Mesenchymal stem cell (in vitro differentiated cells and primary cell): ENCODE data around the gene FOXE1.

Experiments
- DNase-seq: peaks from one replicate; pipeline ENCODE4 v3.0.0-alpha.2; 2013
- H2AFZ ChIP-seq: one replicate; pipeline ENCODE4 v1.6.1; 2013; ENCODE audit warnings: low read depth, mild to moderate bottlenecking, control low read depth, inconsistent platforms, low read length, moderate library complexity
- H2AK5ac ChIP-seq: 2 replicates; pipeline ENCODE4 v1.6.1; 2013; ENCODE audit warnings: low read length, moderate library complexity, mild to moderate bottlenecking, inconsistent platforms; ENCODE audit not compliant: severe bottlenecking
- H2BK120ac ChIP-seq: one replicate; pipeline ENCODE4 v1.6.1; 2013; ENCODE audit warnings: low read depth, mild to moderate bottlenecking, inconsistent platforms, low read length, moderate library complexity
- H2BK12ac ChIP-seq, 2 experiments: one replicate each; pipeline ENCODE4 v1.6.1; 2013; ENCODE audit warnings: inconsistent platforms in 2 of 2, low read length in 2 of 2, mild to moderate bottlenecking in 2 of 2, moderate library complexity in 2 of 2, control low read depth in 1 of 2
- H2BK15ac ChIP-seq: one replicate; pipeline ENCODE4 v1.6.1; 2013; ENCODE audit warnings: mild to moderate bottlenecking, low read depth, inconsistent platforms; ENCODE audit not compliant: poor library complexity, severe bottlenecking
- H2BK5ac ChIP-seq: 2 replicates; pipeline ENCODE4 v1.6.1; 2013; ENCODE audit warnings: low read depth, mild to moderate bottlenecking, low read length, control low read depth, inconsistent platforms; ENCODE audit not compliant: poor library complexity, severe bottlenecking
- H3K14ac ChIP-seq, 2 experiments: one replicate each; pipeline ENCODE4 v1.6.1; 2013; ENCODE audit warnings: inconsistent platforms in 2 of 2, low read length in 2 of 2, control low read depth in 1 of 2, mild to moderate bottlenecking in 1 of 2, moderate library complexity in 1 of 2
- H3K18ac ChIP-seq, 2 experiments: one replicate each; pipeline ENCODE4 v1.6.1; 2013; ENCODE audit warnings: inconsistent platforms in 2 of 2, low read length in 2 of 2, control low read depth in 1 of 2, low read depth in 1 of 2, mild to moderate bottlenecking in 1 of 2
- H3K23ac ChIP-seq, 2 experiments: one replicate each; pipeline ENCODE4 v1.6.1; 2013; ENCODE audit warnings: inconsistent platforms in 2 of 2, low read length in 2 of 2, mild to moderate bottlenecking in 2 of 2, moderate library complexity in 2 of 2, control low read depth in 1 of 2
- H3K27ac ChIP-seq: 2 replicates; pipeline ENCODE4 v1.5.1; 2013; ENCODE audit warnings: mild to moderate bottlenecking, moderate library complexity, low read length, control low read depth, inconsistent platforms; ENCODE audit not compliant: poor library complexity, severe bottlenecking
- H3K27me3 ChIP-seq, 2 experiments: 2 replicates each; pipeline versions ENCODE4 v1.6.1 to v1.7.0; 2013; ENCODE audit warnings: low read length in 2 of 2, mild to moderate bottlenecking in 2 of 2, moderate library complexity in 2 of 2, control low read depth in 1 of 2, inconsistent platforms in 1 of 2; ENCODE audit not compliant: control insufficient read depth in 1 of 2, insufficient read depth in 1 of 2
- H3K36me3 ChIP-seq, 2 experiments: 2 replicates each; pipeline versions ENCODE4 v1.6.1 to v1.7.0; 2013; ENCODE audit warnings: low read length in 2 of 2, control low read depth in 1 of 2, inconsistent platforms in 1 of 2, low read depth in 1 of 2, mild to moderate bottlenecking in 1 of 2; ENCODE audit not compliant: insufficient read depth in 2 of 2, control insufficient read depth in 1 of 2
- H3K4ac ChIP-seq, 2 experiments: one replicate each; pipeline ENCODE4 v1.6.1; 2013; ENCODE audit warnings: inconsistent platforms in 2 of 2, low read length in 2 of 2, mild to moderate bottlenecking in 2 of 2, moderate library complexity in 2 of 2, control low read depth in 1 of 2, low read depth in 1 of 2
- H3K4me1 ChIP-seq: 2 replicates; pipeline ENCODE4 v1.6.1; 2013; ENCODE audit warnings: low read depth, low read length, control low read depth; ENCODE audit not compliant: control insufficient read depth, insufficient read depth
- H3K4me2 ChIP-seq: 2 replicates; pipeline ENCODE4 v1.6.1; 2013; ENCODE audit warnings: low read length, mild to moderate bottlenecking, inconsistent platforms; ENCODE audit not compliant: poor library complexity, severe bottlenecking
- H3K4me3 ChIP-seq, 2 experiments: 2 replicates each; pipeline versions ENCODE4 v1.5.1 to v1.7.0; 2013; ENCODE audit warnings: low read length in 2 of 2, mild to moderate bottlenecking in 2 of 2, control low read depth in 1 of 2, low read depth in 1 of 2; ENCODE audit not compliant: insufficient read depth in 1 of 2
- H3K79me1 ChIP-seq: replicated peaks from 2 replicates; pipeline ENCODE4 v1.6.1; 2013; ENCODE audit warnings: mild to moderate bottlenecking, control low read depth, low read length, inconsistent platforms; ENCODE audit not compliant: poor library complexity, severe bottlenecking
- H3K9ac ChIP-seq: 2 replicates; pipeline ENCODE4 v1.7.0; 2013; ENCODE audit warnings: mild to moderate bottlenecking, low read length, moderate library complexity
- H3K9me3 ChIP-seq: 2 replicates; pipeline ENCODE4 v1.7.0; 2013; ENCODE audit warnings: mild to moderate bottlenecking, low read length; ENCODE audit not compliant: control insufficient read depth
- H4K8ac ChIP-seq: one replicate; pipeline ENCODE4 v1.6.1; 2013; ENCODE audit warnings: inconsistent platforms, mild to moderate bottlenecking, low read length, moderate library complexity
- H4K91ac ChIP-seq: one replicate; pipeline ENCODE4 v1.6.1; 2013; ENCODE audit warnings: mild to moderate bottlenecking, low read length, inconsistent platforms
- WGBS: methylation state at CpG from one replicate; pipeline ENCODE4 v1.1.7; 2013; ENCODE audit warnings: mixed read lengths; 5-methylcytosine and 5-hydroxymethylcytosine counted together

Gene FOXE1

GRCh38 chr9:97845130-97845529 is 7.9 kb upstream of the FOXE1 start:
- Histone ChIP-seq H2BK12ac (no peak overlapping the region), H3K36me3 (no peaks in the 10 kb centered on the region), H3K27ac (no peak overlapping the region), H2AK5ac (no peak overlapping the region), H3K14ac (no peak overlapping the region), H4K91ac (no peak overlapping the region), H2BK5ac (no peak overlapping the region), H2BK120ac (no peak overlapping the region), H3K4ac (no peak overlapping the region), H3K9me3 (peaks cover 10% of the 10 kb centered on the region), H3K4me1 (peaks cover 10% of the 10 kb centered on the region), H2BK15ac (no peak overlapping the region), H3K4me3 (no peak overlapping the region), H3K9ac (no peak overlapping the region), H3K18ac (no peak overlapping the region), H3K27me3 (peaks cover 52 to 76% of the 10 kb centered on the region in 2 experiments), H3K79me1 (no peaks in the 10 kb centered on the region), H4K8ac (no peak overlapping the region), H3K23ac (no peak overlapping the region), H2AFZ (no peak overlapping the region), H3K4me2 (no peak overlapping the region)
- no CpG with 5 or more reads among the region's 2 CpGs for WGBS
- no peak for DNase-seq

- H3K18ac ChIP-seq: no peak overlapping the region
- no peak overlapping the region for H4K91ac ChIP-seq
- H3K27me3 ChIP-seq: peaks cover 57 to 82% of the 10 kb centered on the region in 2 experiments
- H3K4me1 ChIP-seq: peaks cover 10% of the 10 kb centered on the region
- H3K36me3 ChIP-seq: no peaks in the 10 kb centered on the region
- no peak for DNase-seq
- no peak overlapping the region for H3K27ac ChIP-seq
- H3K9ac ChIP-seq: no peak overlapping the region
- H2BK5ac ChIP-seq: no peak overlapping the region
- H2AFZ ChIP-seq: no peak overlapping the region
- no peak overlapping the region for H2BK12ac ChIP-seq
- no peak overlapping the region for H3K14ac ChIP-seq
- no peak overlapping the region for H3K4me3 ChIP-seq
- H3K79me1 ChIP-seq: no peaks in the 10 kb centered on the region
- H3K4me2 ChIP-seq: no peak overlapping the region
- H3K9me3 ChIP-seq: peaks cover 11% of the 10 kb centered on the region
- H3K4ac ChIP-seq: no peak overlapping the region
- no peak overlapping the region for H2BK15ac ChIP-seq
- H3K23ac ChIP-seq: no peak overlapping the region
- WGBS: 72% methylated on average over 2 of the region's 2 CpGs
- H4K8ac ChIP-seq: no peak overlapping the region
- no peak overlapping the region for H2AK5ac ChIP-seq
- H2BK120ac ChIP-seq: no peak overlapping the region
These were observed 7.3 kb upstream of the FOXE1 start for GRCh38 chr9:97845763-97846162.

- Histone ChIP-seq H2AFZ (no peak overlapping the region), H3K27me3 (peaks cover 62 to 84% of the 10 kb centered on the region in 2 experiments), H2BK5ac (no peak overlapping the region), H3K36me3 (no peaks in the 10 kb centered on the region), H3K4me2 (no peak overlapping the region), H3K4me1 (peaks cover 10% of the 10 kb centered on the region), H3K4me3 (no peak overlapping the region), H4K91ac (no peak overlapping the region), H3K23ac (no peak overlapping the region), H4K8ac (no peak overlapping the region), H2BK12ac (no peak overlapping the region), H3K9me3 (peaks cover 11% of the 10 kb centered on the region), H3K14ac (no peak overlapping the region), H2AK5ac (no peak overlapping the region), H2BK120ac (no peak overlapping the region), H2BK15ac (no peak overlapping the region), H3K4ac (no peak overlapping the region), H3K79me1 (no peaks in the 10 kb centered on the region), H3K9ac (no peak overlapping the region), H3K27ac (no peak overlapping the region), H3K18ac (no peak overlapping the region)
- WGBS: 83% methylated on average over 4 of the region's 4 CpGs
- no peak for DNase-seq
These were observed 6.7 kb upstream of the FOXE1 start for GRCh38 chr9:97846347-97846746.

- H3K9me3 ChIP-seq: peaks cover 11% of the 10 kb centered on the region
- no peak overlapping the region for H2BK12ac ChIP-seq
- no peaks in the 10 kb centered on the region for H3K36me3 ChIP-seq
- H3K4ac ChIP-seq: no peak overlapping the region
- 13% methylated on average over 29 of the region's 31 CpGs for WGBS
- no peak overlapping the region for H4K91ac ChIP-seq
- DNase-seq: no peak
- H3K27ac ChIP-seq: no peak overlapping the region
- no peak overlapping the region for H2BK5ac ChIP-seq
- no peak overlapping the region for H3K4me3 ChIP-seq
- no peak overlapping the region for H3K18ac ChIP-seq
- H2AFZ ChIP-seq: no peak overlapping the region
- H4K8ac ChIP-seq: no peak overlapping the region
- H2BK15ac ChIP-seq: no peak overlapping the region
- H3K4me2 ChIP-seq: peak overlapping the region; percentile 10
- H2AK5ac ChIP-seq: no peak overlapping the region
- H3K23ac ChIP-seq: no peak overlapping the region
- H3K27me3 ChIP-seq: peaks cover 75 to 89% of the 10 kb centered on the region in 2 experiments
- no peak overlapping the region for H2BK120ac ChIP-seq
- no peaks in the 10 kb centered on the region for H3K79me1 ChIP-seq
- H3K9ac ChIP-seq: no peak overlapping the region
- H3K4me1 ChIP-seq: peaks cover 18% of the 10 kb centered on the region
- no peak overlapping the region for H3K14ac ChIP-seq
These were observed 5.4 kb upstream of the FOXE1 start for GRCh38 chr9:97847474-97848214.
